ENCODE results near the gene COLEC11.
"Not testable (repeated sequence)": the region's sequence is repeated elsewhere in the genome, so short reads cannot be mapped to it uniquely, and the experiment has no call there.

Gene COLEC11

GRCh38 chr2:3654531-3655225, 59.8 kb downstream of the COLEC11 start:
- DNase-seq (ENCODE audit: low spot score), result no peak

GRCh38 chr2:3655871-3656761, 61.2 kb downstream of the COLEC11 start:
- DNase-seq (ENCODE audit: low spot score), result no peak

GRCh38 chr2:3656762-3657721, 62.1 kb downstream of the COLEC11 start:
- no peak for DNase-seq (ENCODE audit: low spot score)

- no peak for DNase-seq (ENCODE audit: low spot score)
Measured at GRCh38 chr2:3657881-3658280, 63.0 kb downstream of the COLEC11 start, which contains the start of gene ALLC. Gene ALLC (plus strand): TSS chr2:3658200. CDS start chr2:3671158, 12,958 bp downstream.

GRCh38 chr2:3659447-3660432, 64.8 kb downstream of the COLEC11 start:
- DNase-seq (ENCODE audit: low spot score), result peak; percentile 66

GRCh38 chr2:3660640-3661039, 65.7 kb downstream of the COLEC11 start:
- DNase-seq (ENCODE audit: low spot score), result not testable (repeated sequence)

GRCh38 chr2:3661149-3661660, 66.3 kb downstream of the COLEC11 start:
- no peak for DNase-seq (ENCODE audit: low spot score)

GRCh38 chr2:3662239-3662638, 67.3 kb downstream of the COLEC11 start:
- DNase-seq (ENCODE audit: low spot score), result no peak

GRCh38 chr2:3664118-3664517, 69.2 kb downstream of the COLEC11 start:
- no peak for DNase-seq (ENCODE audit: low spot score)

GRCh38 chr2:3664925-3665324, 70.0 kb downstream of the COLEC11 start:
- DNase-seq (ENCODE audit: low spot score), result no peak

- peak; percentile 11 for DNase-seq (ENCODE audit: low spot score)
Measured at GRCh38 chr2:3665886-3666612, 71.1 kb downstream of the COLEC11 start.

- DNase-seq (ENCODE audit: low spot score), result no peak
Measured at GRCh38 chr2:3666613-3666975, 71.7 kb downstream of the COLEC11 start.

- no peak for DNase-seq (ENCODE audit: low spot score)
Measured at GRCh38 chr2:3667151-3667631, 72.3 kb downstream of the COLEC11 start.

GRCh38 chr2:3669656-3670055, 74.7 kb downstream of the COLEC11 start:
- no peak for DNase-seq (ENCODE audit: low spot score)

GRCh38 chr2:3670376-3670775, 75.5 kb downstream of the COLEC11 start:
- no peak for DNase-seq (ENCODE audit: low spot score)

- DNase-seq (ENCODE audit: low spot score), result no peak
Measured at GRCh38 chr2:3670941-3671340, 76.0 kb downstream of the COLEC11 start.

- no peak for DNase-seq (ENCODE audit: low spot score)
Measured at GRCh38 chr2:3672861-3673678, 78.2 kb downstream of the COLEC11 start.

GRCh38 chr2:3674066-3674845, 79.3 kb downstream of the COLEC11 start:
- DNase-seq (ENCODE audit: low spot score), result no peak
